Stimulated activated CD4-positive, alpha-beta T cell treated with anti-CD3 and anti-CD28 coated beads, Interleukin-12 subunit alpha, Interleukin-12 subunit beta, amount 100 ng/mL, for 24 hours (primary cell): ENCODE data around the gene PNLIPRP3.

Experiments used
- DNase-seq, 2 experiments: peaks; one replicate each; pipeline ENCODE4 v3.0.0-alpha.2; 2020; ENCODE audit warnings: low read depth in 2 of 2

The PNLIPRP3 gene

DNA sequence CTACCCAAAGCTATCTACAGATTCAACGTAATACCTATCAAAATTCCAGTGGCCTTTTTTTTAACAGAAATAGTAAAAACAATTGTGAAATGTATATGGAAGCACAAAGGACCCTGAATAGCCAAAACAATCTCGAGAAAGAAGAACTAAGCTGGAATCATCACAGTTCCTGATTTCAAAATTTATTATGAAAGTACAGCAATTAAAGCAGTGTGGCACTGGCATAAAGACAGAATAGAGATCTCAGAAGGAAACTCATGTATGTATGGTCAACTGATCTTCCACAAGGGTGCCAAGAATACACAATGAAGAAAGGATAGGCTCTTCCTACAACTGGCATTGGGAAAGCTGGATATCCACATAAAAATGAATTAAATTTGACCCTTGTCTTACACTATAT, 23.2 kb downstream of the PNLIPRP3 start:
- no peak for DNase-seq

GRCh38 chr10:116451711-116452337, 24.2 kb downstream of the PNLIPRP3 start:
- no peak for DNase-seq

GRCh38 chr10:116452338-116452720, 24.7 kb downstream of the PNLIPRP3 start:
- no peak for DNase-seq

GRCh38 chr10:116457488-116457887, 29.8 kb downstream of the PNLIPRP3 start:
- no peak for DNase-seq

DNA sequence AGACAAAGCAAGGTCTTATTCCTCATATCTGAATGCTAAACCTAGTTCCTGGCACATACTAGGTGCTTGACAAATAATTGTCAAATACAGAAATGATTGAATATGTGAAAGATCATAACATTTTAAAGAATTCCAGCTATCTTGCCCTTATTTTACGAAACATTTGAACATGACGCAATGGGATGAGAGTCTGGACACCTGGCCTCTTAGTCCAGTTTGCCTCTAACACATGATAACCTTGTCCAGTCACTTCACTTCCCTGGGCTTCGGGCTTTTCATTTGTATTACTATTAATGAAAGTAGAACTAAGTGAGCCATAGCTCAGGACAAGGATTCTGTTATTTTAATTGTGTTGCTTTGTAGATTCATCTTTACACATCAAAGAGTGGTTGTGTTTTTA, 32.6 kb downstream of the PNLIPRP3 start:
- no peak for DNase-seq

DNA sequence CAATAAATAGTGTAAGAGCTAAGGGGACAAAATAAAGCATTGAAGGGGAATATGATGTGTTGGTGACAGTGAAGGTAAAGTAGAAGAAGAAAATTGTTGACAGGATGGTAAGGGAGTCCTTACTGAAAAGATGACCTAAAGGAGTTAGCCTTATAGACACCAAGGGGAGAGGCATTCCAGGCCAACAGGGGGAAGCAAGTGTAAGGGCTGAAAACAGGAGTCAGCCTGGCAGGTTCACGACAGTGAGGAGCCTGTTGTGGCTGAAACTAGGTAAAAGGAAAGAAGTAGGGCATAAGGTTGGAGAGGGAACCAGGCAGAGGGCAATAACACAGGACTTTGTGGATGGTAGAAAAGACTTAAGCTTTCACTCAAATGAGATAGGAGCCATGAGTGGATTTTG, 34.0 kb downstream of the PNLIPRP3 start:
- DNase-seq, result no peak

GRCh38 chr10:116464257-116464656, 36.6 kb downstream of the PNLIPRP3 start:
- no peak for DNase-seq

GRCh38 chr10:116465546-116465945, 37.9 kb downstream of the PNLIPRP3 start:
- no peak for DNase-seq

DNA sequence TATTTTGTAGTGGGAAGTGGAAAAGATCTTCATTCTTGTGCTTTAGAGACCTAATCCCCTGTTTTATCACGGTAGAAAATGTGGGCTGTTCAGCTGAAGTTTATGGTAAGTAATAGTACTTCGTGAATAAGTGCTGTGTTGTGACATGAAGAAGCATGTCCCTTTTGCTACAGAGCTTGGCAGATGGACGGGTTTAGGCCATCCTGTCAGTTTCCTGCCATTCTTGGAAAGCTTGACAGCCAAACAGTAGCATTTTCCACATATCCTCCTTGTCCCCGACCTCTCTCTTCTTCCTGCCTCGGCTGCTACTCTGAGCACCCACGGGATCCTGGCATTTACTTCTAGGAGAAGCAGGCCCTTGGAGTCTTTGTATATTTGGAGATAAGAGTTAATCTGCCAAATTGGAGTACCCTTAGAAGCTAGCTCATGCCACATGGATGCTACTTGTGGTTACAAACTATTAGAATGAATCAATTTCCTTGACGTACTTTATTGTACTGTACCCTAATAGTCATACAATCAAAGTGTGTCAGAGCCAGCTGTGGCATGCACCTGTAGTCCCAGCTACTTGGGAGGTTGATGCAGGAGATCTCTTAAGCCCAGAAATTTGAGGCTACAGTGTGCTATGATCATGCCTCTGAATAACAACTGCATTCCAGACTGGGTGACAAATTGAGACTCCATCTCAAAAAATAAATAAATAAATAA, 39.2 kb downstream of the PNLIPRP3 start:
- DNase-seq, result no peak

- no peak for DNase-seq
Observed at GRCh38 chr10:116469437-116469836, 41.8 kb downstream of the PNLIPRP3 start.

- DNase-seq, result no peak
Observed at GRCh38 chr10:116470071-116470470, 42.4 kb downstream of the PNLIPRP3 start.

DNA sequence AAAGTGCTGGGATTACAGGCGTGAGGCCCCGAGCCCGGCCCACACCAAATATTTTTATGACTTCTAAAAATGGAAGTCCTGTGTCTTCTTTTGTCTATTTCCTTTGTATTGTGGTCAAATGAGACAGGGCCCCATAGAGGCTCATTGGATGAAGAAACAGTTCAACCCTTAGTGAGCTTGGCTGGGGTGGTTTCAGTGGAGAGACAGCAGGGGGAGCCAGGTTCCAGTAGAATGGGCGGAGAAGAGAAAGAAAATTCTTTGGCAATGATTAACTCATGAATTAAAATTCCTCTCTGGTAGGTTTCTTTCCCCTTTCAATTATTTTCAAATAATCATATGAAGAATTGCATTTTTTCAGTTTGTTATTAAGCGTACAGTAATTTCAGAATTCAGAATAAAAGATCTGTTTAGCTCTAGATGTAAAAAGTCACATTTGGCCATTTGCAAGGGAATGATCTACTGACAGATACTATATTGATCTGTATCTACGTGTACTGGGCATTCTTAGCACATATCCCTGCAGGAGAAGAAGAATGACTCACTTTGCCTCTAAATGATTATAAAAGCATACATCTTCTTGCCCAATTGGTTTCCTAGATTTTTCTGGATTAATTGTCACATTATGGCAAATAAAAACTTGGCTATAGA, 43.2 kb downstream of the PNLIPRP3 start:
- DNase-seq, result no peak

GRCh38 chr10:116472891-116473290, 45.2 kb downstream of the PNLIPRP3 start:
- no peak for DNase-seq

DNA sequence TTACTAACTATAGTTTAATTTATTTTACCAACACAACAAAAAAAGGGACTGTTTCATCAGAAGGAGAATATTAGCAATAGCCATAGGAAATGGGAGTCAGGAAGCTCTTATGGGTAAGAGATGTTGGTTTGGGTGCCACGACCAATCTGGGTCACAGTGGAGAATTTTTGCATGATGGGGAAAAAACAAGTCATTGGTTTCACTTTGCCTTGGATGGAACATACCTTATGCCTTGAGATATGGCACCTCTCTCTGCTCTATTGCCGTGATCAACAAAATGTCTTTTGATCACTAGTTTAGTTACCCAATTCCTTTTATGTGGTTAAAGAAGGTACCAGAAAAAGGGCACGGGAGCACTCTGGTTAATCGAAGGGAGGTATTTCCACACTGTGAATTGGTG, 48.2 kb downstream of the PNLIPRP3 start:
- no peak for DNase-seq

DNA sequence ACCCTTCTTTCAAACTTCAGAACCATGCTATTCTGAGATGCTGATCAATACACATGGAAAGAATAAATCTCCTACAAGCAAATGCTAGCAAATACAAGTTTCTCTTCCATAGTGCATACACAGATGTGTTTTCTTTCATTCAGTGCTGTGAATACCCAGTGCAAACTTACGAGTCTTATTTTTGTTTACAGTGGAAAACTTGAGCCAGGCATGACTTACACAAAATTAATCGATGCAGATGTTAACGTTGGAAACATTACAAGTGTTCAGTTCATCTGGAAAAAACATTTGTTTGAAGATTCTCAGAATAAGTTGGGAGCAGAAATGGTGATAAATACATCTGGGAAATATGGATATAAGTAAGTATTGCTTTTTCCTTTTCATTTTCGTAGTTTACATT, 48.8 kb downstream of the PNLIPRP3 start:
- no peak for DNase-seq

- DNase-seq, result no peak
Observed at GRCh38 chr10:116477986-116478664, 50.5 kb downstream of the PNLIPRP3 start.

- no peak for DNase-seq
Observed at GRCh38 chr10:116486770-116487448, 59.3 kb downstream of the PNLIPRP3 start.

GRCh38 chr10:116487522-116488430, 60.1 kb downstream of the PNLIPRP3 start:
- DNase-seq, result no peak

DNA sequence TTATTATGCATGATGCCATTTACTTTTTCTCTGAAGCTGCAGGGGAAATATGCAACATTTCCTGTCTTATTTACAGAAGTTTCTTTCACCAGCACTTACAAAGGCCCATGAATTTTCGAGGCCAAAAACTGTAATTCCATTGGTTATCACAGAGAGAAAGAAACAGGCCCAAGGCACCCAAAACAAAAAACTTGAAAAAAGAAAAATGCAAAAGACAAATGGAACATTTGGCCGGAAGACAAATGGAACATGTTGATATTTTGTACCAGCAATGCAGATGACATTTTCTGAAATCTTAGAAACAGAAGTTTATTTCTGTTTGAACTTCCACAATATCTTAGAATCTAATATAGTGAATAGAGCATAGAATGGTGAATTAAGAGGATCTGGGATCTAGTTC, 61.8 kb downstream of the PNLIPRP3 start:
- DNase-seq, result no peak

DNA sequence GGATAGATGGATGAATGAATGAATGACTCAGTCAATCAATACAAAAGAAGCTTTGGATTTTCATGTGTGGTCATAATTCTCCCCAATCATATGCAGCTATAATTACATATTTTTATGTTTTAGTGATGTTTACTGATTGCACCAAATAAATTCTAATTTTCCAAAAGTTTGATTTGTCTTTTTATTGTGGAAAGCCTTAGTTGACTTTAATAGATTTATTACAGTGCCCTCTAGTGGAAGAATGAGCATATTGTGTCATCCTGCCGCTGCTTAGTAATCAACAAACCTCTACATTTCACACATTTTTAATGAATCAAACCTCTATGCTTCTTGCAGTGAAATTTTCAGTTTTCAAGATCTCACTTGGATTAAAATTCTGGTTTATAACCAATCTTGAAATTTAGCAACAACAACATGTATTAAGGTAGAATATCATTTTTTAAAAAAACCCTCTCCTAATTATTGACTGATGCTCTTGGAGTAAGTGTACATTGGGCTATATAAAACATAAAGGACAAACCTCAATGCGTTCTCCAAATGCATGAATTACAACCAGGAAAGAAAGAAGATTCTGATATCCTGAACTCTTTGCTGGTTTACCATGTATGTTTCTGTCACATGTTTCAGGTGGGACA, 62.5 kb downstream of the PNLIPRP3 start:
- no peak for DNase-seq

DNA sequence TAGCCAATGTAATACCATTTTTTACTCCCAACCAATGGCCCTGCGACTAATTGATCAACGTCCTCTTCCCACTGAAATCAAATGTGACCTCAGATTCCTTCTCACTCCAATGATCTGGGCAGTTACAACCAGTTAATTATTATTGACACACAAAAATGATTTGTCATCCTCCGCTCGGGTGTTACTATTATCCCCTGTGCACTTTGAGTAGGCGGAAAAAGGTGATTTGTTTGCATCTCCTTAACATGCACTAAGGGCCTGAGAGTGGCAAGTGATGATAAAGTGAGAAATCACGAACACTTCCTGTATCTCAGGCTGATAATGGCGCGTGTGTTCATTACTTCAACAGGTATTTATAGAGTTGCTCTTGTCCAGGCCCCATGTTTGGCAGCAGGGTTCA, 77.1 kb downstream of the PNLIPRP3 start:
- DNase-seq, result no peak
